GM13977 (cell line): ENCODE measurements around the gene PRDM16.

Experiments
- DNase-seq: peaks from one replicate; pipeline ENCODE4 v3.0.0; 2012; ENCODE audit warnings: low spot score
- CTCF ChIP-seq: IDR thresholded peaks from 2 replicates; pipeline ENCODE4 v1.5.1; 2012; ENCODE audit warnings: mild to moderate bottlenecking, control low read depth; ENCODE audit not compliant: insufficient read depth; ENCODE audit errors: extremely low read depth, missing control alignments
- in situ Hi-C: fragments of 300-500 bp; cut with MboI; formaldehyde crosslinking; loops from one replicate; pipeline ENCODE4 v1.12.0; 2022; ENCODE audit warnings: low sequenced_read_pairs, low pct_unique_long_range_greater_than_20kb, mixed read lengths, inconsistent platforms; ENCODE audit not compliant: unreplicated experiment

Gene PRDM16

GRCh38 chr1:3221112-3222041 lies 152.4 kb downstream of the PRDM16 start:
- no peak for DNase-seq
- TF ChIP-seq CTCF: no peak
- in situ Hi-C loops: no loop called here

GRCh38 chr1:3222042-3222692 lies 153.2 kb downstream of the PRDM16 start:
- in situ Hi-C loops: no loop called here
- DNase-seq: no peak
- no peak for TF ChIP-seq CTCF

- DNase-seq: no peak
- no peak for TF ChIP-seq CTCF
- in situ Hi-C loops: no loop called here
These were observed 156.7 kb downstream of the PRDM16 start for GRCh38 chr1:3225661-3226060.

- in situ Hi-C loops: no loop called here
- no peak for TF ChIP-seq CTCF
- no peak for DNase-seq
These were observed 157.2 kb downstream of the PRDM16 start for GRCh38 chr1:3226191-3226590.

GRCh38 chr1:3226701-3227350 lies 157.8 kb downstream of the PRDM16 start:
- in situ Hi-C loops: no loop called here
- no peak for TF ChIP-seq CTCF
- no peak for DNase-seq

GRCh38 chr1:3227351-3227704 lies 158.3 kb downstream of the PRDM16 start:
- no peak for TF ChIP-seq CTCF
- DNase-seq: no peak
- in situ Hi-C loops: no loop called here
